Measurements from ENCODE around the gene TRIO.

TRIO gene

DNA sequence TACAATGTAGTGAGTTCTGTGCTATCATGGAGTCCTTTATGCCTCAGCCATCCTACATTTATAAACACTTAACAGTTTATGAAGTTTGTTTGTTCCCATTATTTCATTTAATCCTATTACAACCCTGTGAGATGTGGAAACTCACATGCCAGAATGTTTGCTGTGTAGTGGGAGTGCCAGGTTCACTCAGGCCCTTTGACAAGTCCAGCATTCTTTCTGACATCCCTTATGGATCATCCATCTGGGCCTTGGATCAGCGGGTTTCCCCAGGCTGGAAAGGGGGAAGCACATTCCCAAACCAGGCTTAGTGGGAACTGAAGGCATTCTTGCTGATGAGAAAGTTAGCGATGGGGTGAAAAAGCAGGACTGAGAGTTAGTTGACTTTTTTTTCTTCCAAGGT, 310.3 kb downstream of the TRIO start (continued):
- TF ChIP-seq, protein P1, sequence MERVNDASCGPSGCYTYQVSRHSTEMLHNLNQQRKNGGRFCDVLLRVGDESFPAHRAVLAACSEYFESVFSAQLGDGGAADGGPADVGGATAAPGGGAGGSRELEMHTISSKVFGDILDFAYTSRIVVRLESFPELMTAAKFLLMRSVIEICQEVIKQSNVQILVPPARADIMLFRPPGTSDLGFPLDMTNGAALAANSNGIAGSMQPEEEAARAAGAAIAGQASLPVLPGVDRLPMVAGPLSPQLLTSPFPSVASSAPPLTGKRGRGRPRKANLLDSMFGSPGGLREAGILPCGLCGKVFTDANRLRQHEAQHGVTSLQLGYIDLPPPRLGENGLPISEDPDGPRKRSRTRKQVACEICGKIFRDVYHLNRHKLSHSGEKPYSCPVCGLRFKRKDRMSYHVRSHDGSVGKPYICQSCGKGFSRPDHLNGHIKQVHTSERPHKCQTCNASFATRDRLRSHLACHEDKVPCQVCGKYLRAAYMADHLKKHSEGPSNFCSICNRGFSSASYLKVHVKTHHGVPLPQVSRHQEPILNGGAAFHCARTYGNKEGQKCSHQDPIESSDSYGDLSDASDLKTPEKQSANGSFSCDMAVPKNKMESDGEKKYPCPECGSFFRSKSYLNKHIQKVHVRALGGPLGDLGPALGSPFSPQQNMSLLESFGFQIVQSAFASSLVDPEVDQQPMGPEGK (tag by site-specific recombination; IDR thresholded peaks at IDR 0.05), result no peak
- no peak for TF ChIP-seq ZNF670 (tag by site-specific recombination; IDR thresholded peaks at IDR 0.05; ENCODE audit: low read depth)
- TF ChIP-seq, protein P2, sequence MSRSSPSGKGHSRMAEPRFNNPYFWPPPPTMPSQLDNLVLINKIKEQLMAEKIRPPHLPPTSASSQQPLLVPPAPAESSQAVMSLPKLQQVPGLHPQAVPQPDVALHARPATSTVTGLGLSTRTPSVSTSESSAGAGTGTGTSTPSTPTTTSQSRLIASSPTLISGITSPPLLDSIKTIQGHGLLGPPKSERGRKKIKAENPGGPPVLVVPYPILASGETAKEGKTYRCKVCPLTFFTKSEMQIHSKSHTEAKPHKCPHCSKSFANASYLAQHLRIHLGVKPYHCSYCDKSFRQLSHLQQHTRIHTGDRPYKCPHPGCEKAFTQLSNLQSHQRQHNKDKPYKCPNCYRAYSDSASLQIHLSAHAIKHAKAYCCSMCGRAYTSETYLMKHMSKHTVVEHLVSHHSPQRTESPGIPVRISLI (tag by site-specific recombination; IDR thresholded peaks at IDR 0.05), result no peak

DNA sequence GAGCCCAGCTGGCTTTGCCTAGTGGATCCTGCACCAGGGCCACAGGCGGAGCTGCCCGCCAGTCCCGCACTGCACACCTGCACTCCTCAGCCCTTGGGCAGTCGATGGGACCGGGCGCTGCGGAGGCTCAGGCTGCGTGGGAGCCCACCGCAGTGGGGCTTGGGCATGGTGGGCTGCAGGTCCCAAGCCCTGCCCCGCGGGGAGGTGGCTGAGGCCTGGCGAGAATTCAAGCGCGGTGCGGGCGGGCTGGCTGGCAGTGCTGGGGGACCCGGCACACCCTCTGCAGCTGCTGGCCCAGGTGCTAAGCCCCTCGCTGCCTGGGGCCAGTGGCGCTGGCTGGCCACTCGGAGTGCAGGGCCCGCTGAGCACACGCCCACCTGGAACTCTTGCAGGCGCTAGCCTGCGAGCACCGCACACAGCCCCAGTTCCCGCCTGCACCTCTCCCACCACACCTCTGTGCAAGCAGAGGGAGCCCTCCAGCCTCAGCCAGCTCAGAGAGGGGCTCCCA, 312.7 kb downstream of the TRIO start:
- TF ChIP-seq ZNF202 (tag by site-specific recombination; IDR thresholded peaks at IDR 0.05; ENCODE audit: borderline replicate concordance) (0 out of 2 replicates have a peak, but pooled peaks have one; percentile 66), ZNF48 (tag by site-specific recombination; IDR thresholded peaks at IDR 0.05) (no peak)
- Histone ChIP-seq H3K4me3 (ENCODE audit: low read depth, low read length) (no peak overlapping the region), H3K9me3 (ENCODE audit: control insufficient read depth, insufficient read depth, low read depth, low read length) (no peaks in the 10 kb centered on the region), H3K36me3 (ENCODE audit: control insufficient read depth in 2 of 2, insufficient read depth in 1 of 2, low read length in 2 of 2) (peaks cover 3 to 24% of the 10 kb centered on the region in 2 experiments; a peak in 2 of 3 replicates), H3K27ac (ENCODE audit: extremely low read depth, low read depth, low read length) (no peak overlapping the region), H3K4me1 (ENCODE audit: control insufficient read depth, insufficient read depth, low read length) (peaks cover 12% of the 10 kb centered on the region)
- ChIA-PET POLR2A (no interaction called here), CTCF (interaction anchor here (0.6 kb wide), 1 partner anchor 18 kb away, joined by 5 read pairs; no protein-coding TSS in a partner anchor)

DNA sequence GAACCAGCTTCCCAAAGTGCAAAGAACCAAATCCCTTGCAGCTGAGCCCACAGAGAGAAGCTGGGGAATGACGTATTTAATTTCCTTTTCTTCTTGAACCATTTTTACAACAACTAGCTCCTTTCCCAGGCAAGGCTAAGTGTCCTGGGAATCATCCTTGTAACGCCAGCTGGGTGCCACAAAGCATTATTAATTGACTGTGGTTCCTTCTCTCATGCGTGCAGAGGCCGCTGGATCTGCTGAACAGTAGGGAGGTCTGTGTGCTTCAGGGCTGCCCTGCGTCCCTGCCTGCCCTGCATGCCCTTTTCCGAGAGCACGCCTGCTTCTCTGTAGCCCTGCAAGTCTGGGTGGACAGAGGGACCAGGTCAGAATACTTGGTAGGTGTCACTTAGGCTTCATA, 314.3 kb downstream of the TRIO start:
- Histone ChIP-seq H3K4me1 (ENCODE audit: control insufficient read depth, insufficient read depth, low read length) (peaks cover 9% of the 10 kb centered on the region), H3K4me3 (ENCODE audit: low read depth, low read length) (no peak overlapping the region), H3K9me3 (ENCODE audit: control insufficient read depth, insufficient read depth, low read depth, low read length) (no peaks in the 10 kb centered on the region), H3K36me3 (ENCODE audit: control insufficient read depth in 2 of 2, insufficient read depth in 1 of 2, low read length in 2 of 2) (peaks cover 11 to 37% of the 10 kb centered on the region in 2 experiments), H3K27ac (ENCODE audit: extremely low read depth, low read depth, low read length) (no peak overlapping the region)
- POLR2A ChIA-PET, result interaction anchor here (0.6 kb wide), 1 partner anchor 9 kb away, joined by 3 read pairs; no protein-coding TSS in a partner anchor
- TF ChIP-seq SCRT1 (tag by site-specific recombination; IDR thresholded peaks at IDR 0.05; ENCODE audit: borderline replicate concordance) (no peak), ZNF341 (tag by site-specific recombination; IDR thresholded peaks at IDR 0.05; ENCODE audit: low read depth) (no peak), GLI2 (tag by site-specific recombination; IDR thresholded peaks at IDR 0.05; ENCODE audit: borderline replicate concordance, low read depth) (no peak)
- CTCF ChIA-PET, result no interaction called here

DNA sequence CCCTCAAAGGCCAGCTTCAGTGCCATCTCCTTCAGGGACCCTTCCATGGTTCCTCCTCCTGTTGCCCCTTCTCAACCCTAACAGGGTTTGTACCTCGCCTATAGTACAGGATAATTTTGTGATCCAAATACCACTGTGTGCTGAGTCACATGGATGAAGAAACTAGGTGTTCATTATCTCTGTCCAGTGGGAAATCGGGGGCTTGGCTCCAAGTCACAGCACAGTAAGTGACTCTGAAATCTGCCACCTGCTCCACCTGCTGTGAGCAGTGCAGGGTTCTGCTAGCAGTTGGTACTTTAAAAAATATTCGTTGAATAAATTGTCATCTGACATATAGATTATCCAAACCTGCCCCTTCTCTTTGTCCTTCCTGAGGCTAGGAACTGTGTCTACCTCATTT, 315.3 kb downstream of the TRIO start:
- peaks cover 5% of the 10 kb centered on the region for H3K4me1 ChIP-seq (ENCODE audit: control insufficient read depth, insufficient read depth, low read length)
- POLR2A ChIA-PET, result interaction anchor here (0.6 kb wide), 1 partner anchor 174 kb away, joined by 3 read pairs; no protein-coding TSS in a partner anchor
- no peaks in the 10 kb centered on the region for H3K9me3 ChIP-seq (ENCODE audit: control insufficient read depth, insufficient read depth, low read depth, low read length)
- H3K27ac ChIP-seq (ENCODE audit: extremely low read depth, low read depth, low read length), result no peak overlapping the region
- H3K4me3 ChIP-seq (ENCODE audit: low read depth, low read length), result no peak overlapping the region
- CTCF ChIA-PET, result no interaction called here
- TF ChIP-seq, protein P1 (tag by site-specific recombination; IDR thresholded peaks at IDR 0.05), result no peak
- TF ChIP-seq ZNF175 (tag by site-specific recombination; IDR thresholded peaks at IDR 0.05) (no peak), ZIC2 (tag by site-specific recombination; IDR thresholded peaks at IDR 0.05) (no peak)
- peaks cover 11 to 44% of the 10 kb centered on the region in 2 experiments for H3K36me3 ChIP-seq (ENCODE audit: control insufficient read depth in 2 of 2, insufficient read depth in 1 of 2, low read length in 2 of 2)
